Astrocyte (in vitro differentiated cells and primary cell): ENCODE results near the gene DCBLD1. TPM values are rescaled to one million over a fixed set of nuclear protein-coding genes. Genes with fewer than 3 reads are reported as not detected.
A peak's percentile ranks its signal among the peaks of the same experiment; 100 is the strongest.
"Not testable (repeated sequence)": the region's sequence is repeated elsewhere in the genome, so short reads cannot be mapped to it uniquely, and the experiment has no call there.

ENCODE experiments used
- DNase-seq: peaks from one replicate; pipeline ENCODE4 v3.0.0-alpha.2; 2010; ENCODE audit warnings: low read depth
- FAIRE-seq: peaks from 2 replicates; lab custom pipeline; 2011; peaks lifted over from hg19 to GRCh38; lab: Jason Lieb, UNC
- H2AFZ ChIP-seq: 2 replicates; pipeline ENCODE4 v1.6.0; 2012; ENCODE audit warnings: low read depth, low read length, inconsistent platforms
- H3K27ac ChIP-seq: 2 replicates; pipeline ENCODE4 v1.5.1; 2011; ENCODE audit warnings: low read depth, low read length, inconsistent platforms
- H3K27me3 ChIP-seq: 2 replicates; pipeline ENCODE4 v1.6.0; 2011; ENCODE audit warnings: low read length, inconsistent platforms; ENCODE audit not compliant: insufficient read depth
- H3K36me3 ChIP-seq: 2 replicates; pipeline ENCODE4 v1.5.1; 2011; ENCODE audit warnings: low read length, inconsistent platforms; ENCODE audit not compliant: insufficient read depth
- H3K4me1 ChIP-seq: 2 replicates; pipeline ENCODE4 v1.5.1; 2011; ENCODE audit warnings: low read length, inconsistent platforms; ENCODE audit not compliant: insufficient read depth
- H3K4me2 ChIP-seq: 2 replicates; pipeline ENCODE4 v1.6.0; 2012; ENCODE audit warnings: low read length, inconsistent platforms
- H3K4me3 ChIP-seq: 2 replicates; pipeline ENCODE4 v1.5.1; 2011; ENCODE audit warnings: low read depth, mild to moderate bottlenecking, low read length, inconsistent platforms; ENCODE audit not compliant: insufficient read depth
- H3K79me2 ChIP-seq: 2 replicates; pipeline ENCODE4 v1.6.0; 2012; ENCODE audit warnings: mild to moderate bottlenecking, low read length, inconsistent platforms; ENCODE audit not compliant: insufficient read depth
- H3K9ac ChIP-seq: 2 replicates; pipeline ENCODE4 v1.6.0; 2012; ENCODE audit warnings: mild to moderate bottlenecking, low read length, inconsistent platforms
- H3K9me3 ChIP-seq: 2 replicates; pipeline ENCODE4 v1.5.1; 2012; ENCODE audit warnings: low read depth, mild to moderate bottlenecking, low read length, inconsistent platforms; ENCODE audit not compliant: insufficient read depth
- H4K20me1 ChIP-seq: 2 replicates; pipeline ENCODE4 v1.6.0; 2012; ENCODE audit warnings: low read length, inconsistent platforms; ENCODE audit not compliant: insufficient read depth
- H3K27ac Mint-ChIP-seq: one replicate; pipeline ENCODE4 v1.8.0; 2021; ENCODE audit warnings: mild to moderate bottlenecking, mixed read lengths; ENCODE audit not compliant: unreplicated experiment
- H3K27me3 Mint-ChIP-seq: one replicate; pipeline ENCODE4 v1.8.0; 2021; ENCODE audit warnings: low read depth, mixed read lengths; ENCODE audit not compliant: unreplicated experiment
- H3K36me3 Mint-ChIP-seq: one replicate; pipeline ENCODE4 v1.8.0; 2021; ENCODE audit warnings: low read depth, mixed read lengths; ENCODE audit not compliant: unreplicated experiment
- H3K4me1 Mint-ChIP-seq: one replicate; pipeline ENCODE4 v1.8.0; 2021; ENCODE audit warnings: low read depth, mixed read lengths; ENCODE audit not compliant: unreplicated experiment
- H3K4me3 Mint-ChIP-seq: one replicate; pipeline ENCODE4 v1.8.0; 2021; ENCODE audit warnings: mild to moderate bottlenecking, moderate library complexity, mixed read lengths; ENCODE audit not compliant: unreplicated experiment
- H3K9me3 Mint-ChIP-seq: one replicate; pipeline ENCODE4 v1.8.0; 2021; ENCODE audit warnings: mild to moderate bottlenecking, mixed read lengths; ENCODE audit not compliant: unreplicated experiment
- EZH2 ChIP-seq: IDR thresholded peaks from 2 replicates; pipeline ENCODE4 v1.6.1; 2012; ENCODE audit warnings: mild to moderate bottlenecking, low read length, inconsistent platforms; ENCODE audit not compliant: insufficient read depth
- total RNA-seq: library from RNA; stranded (reverse); gene quantifications from 2 replicates; pipeline ENCODE4 v1.2.1, GENCODE V29; 2021
- TF ChIP-seq, protein P1 (sequence below): IDR thresholded peaks from 2 replicates; pipeline ENCODE4 v1.5.1; 2011; ENCODE audit warnings: low read depth, mild to moderate bottlenecking, inconsistent platforms, low read length, moderate library complexity; ENCODE audit not compliant: insufficient read depth

Gene DCBLD1
- total RNA-seq, 1 donor from 2014 or later, result 36.8 TPM

DNA sequence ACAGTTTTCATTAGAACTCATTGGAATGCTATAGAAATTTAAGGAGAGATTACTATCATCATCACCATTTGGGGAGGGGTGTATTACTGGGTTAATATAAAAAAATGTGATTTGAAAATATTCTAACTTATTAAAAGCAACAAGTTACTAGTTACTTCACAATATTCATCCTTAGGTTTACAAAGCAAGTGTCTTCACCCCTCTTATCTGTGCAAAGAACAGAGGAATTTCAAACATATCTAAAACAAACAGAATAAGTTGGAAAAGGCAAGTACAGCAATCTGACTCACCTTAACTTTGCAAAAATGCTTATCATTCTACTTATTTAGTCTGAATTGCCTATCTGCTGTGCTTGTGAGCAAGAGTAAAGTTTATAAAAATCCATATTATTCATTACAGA lies 32.9 kb downstream of the DCBLD1 start:
- peaks cover 4% of the 10 kb centered on the region for H3K9me3 Mint-ChIP-seq
- Histone ChIP-seq H3K27me3 (no peaks in the 10 kb centered on the region), H3K4me1 (peaks cover 36% of the 10 kb centered on the region), H3K36me3 (peaks cover 18% of the 10 kb centered on the region), H4K20me1 (no peaks in the 10 kb centered on the region), H3K9ac (no peak overlapping the region), H3K27ac (no peak overlapping the region), H3K4me3 (no peak overlapping the region), H3K79me2 (peaks cover 72% of the 10 kb centered on the region), H3K9me3 (no peaks in the 10 kb centered on the region), H3K4me2 (peak overlapping the region; percentile 20), H2AFZ (no peak overlapping the region)
- no peak overlapping the region for H3K4me3 Mint-ChIP-seq
- no peak overlapping the region for H3K27ac Mint-ChIP-seq
- no peaks in the 10 kb centered on the region for H3K27me3 Mint-ChIP-seq
- H3K4me1 Mint-ChIP-seq, result peaks cover 25% of the 10 kb centered on the region
- peaks cover 26% of the 10 kb centered on the region for H3K36me3 Mint-ChIP-seq
- DNase-seq (peak; percentile 56), FAIRE-seq (no peak)
- TF ChIP-seq EZH2, result no peak
- TF ChIP-seq, protein P1, sequence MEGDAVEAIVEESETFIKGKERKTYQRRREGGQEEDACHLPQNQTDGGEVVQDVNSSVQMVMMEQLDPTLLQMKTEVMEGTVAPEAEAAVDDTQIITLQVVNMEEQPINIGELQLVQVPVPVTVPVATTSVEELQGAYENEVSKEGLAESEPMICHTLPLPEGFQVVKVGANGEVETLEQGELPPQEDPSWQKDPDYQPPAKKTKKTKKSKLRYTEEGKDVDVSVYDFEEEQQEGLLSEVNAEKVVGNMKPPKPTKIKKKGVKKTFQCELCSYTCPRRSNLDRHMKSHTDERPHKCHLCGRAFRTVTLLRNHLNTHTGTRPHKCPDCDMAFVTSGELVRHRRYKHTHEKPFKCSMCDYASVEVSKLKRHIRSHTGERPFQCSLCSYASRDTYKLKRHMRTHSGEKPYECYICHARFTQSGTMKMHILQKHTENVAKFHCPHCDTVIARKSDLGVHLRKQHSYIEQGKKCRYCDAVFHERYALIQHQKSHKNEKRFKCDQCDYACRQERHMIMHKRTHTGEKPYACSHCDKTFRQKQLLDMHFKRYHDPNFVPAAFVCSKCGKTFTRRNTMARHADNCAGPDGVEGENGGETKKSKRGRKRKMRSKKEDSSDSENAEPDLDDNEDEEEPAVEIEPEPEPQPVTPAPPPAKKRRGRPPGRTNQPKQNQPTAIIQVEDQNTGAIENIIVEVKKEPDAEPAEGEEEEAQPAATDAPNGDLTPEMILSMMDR, result no peak

DNA sequence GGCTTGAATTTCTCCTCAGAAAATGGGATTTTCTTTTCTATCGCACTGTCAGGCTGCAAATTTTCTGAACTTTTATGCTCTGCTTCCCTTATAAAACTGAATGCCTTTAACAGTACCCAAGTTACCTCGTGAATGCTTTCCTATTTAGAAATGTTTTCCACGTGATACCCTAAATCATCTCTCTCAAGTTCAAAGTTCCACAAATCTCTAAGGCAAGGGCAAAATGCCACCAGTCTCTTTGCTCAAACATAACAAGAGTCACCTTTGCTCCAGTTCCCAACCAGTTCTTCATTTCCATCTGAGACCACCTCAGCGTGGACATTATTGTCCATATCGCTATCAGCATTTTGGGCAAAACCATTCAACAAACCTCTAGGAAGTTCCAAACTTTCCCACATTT lies 35.5 kb downstream of the DCBLD1 start:
- H3K4me3 Mint-ChIP-seq, H2AFZ ChIP-seq, H3K27ac Mint-ChIP-seq, H3K4me3 ChIP-seq, H3K27ac ChIP-seq, H4K20me1 ChIP-seq, DNase-seq, H3K9me3 Mint-ChIP-seq, H3K27me3 ChIP-seq, H3K9ac ChIP-seq, FAIRE-seq, H3K27me3 Mint-ChIP-seq, H3K9me3 ChIP-seq, H3K4me2 ChIP-seq: not testable (repeated sequence)
- Mint-ChIP-seq H3K4me1 (peaks cover 36% of the 10 kb centered on the region), H3K36me3 (peaks cover 18% of the 10 kb centered on the region)
- peaks cover 25% of the 10 kb centered on the region for H3K4me1 ChIP-seq
- H3K36me3 ChIP-seq, result peaks cover 24% of the 10 kb centered on the region
- H3K79me2 ChIP-seq, result peaks cover 72% of the 10 kb centered on the region

DNA sequence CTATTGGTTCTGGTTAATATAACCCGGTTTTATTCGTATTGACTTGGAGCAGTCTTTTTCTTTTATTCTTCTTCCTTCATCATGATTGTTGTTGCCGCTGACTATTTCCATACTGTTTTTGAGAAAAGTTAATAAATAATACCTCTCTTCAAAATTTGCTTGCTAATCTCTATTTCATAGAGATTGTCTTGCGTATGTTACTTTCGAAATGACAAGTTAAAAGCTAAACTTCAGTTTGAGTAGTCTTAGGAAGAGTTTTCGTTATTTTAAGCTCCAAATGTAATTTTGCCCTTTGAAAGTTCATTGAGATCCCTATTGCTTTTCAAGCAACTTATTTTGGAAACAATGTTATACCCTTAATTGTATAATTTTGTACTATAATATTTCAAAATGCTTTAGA lies 36.4 kb downstream of the DCBLD1 start:
- peaks cover 65% of the 10 kb centered on the region for H3K79me2 ChIP-seq
- H3K4me3 Mint-ChIP-seq, result no peak overlapping the region

More for the DNA sequence above, 36.4 kb downstream of the DCBLD1 start:
- Histone ChIP-seq H3K9ac (no peak overlapping the region), H4K20me1 (no peaks in the 10 kb centered on the region), H2AFZ (no peak overlapping the region), H3K27ac (no peak overlapping the region), H3K4me3 (no peak overlapping the region), H3K4me1 (peaks cover 17% of the 10 kb centered on the region), H3K36me3 (peaks cover 33% of the 10 kb centered on the region), H3K4me2 (no peak overlapping the region), H3K27me3 (no peaks in the 10 kb centered on the region), H3K9me3 (no peaks in the 10 kb centered on the region)
- Mint-ChIP-seq H3K9me3 (peaks cover 4% of the 10 kb centered on the region), H3K4me1 (peaks cover 29% of the 10 kb centered on the region), H3K27ac (no peak overlapping the region), H3K27me3 (no peaks in the 10 kb centered on the region), H3K36me3 (peaks cover 20% of the 10 kb centered on the region)
- TF ChIP-seq, protein P1, result no peak
- no peak for TF ChIP-seq EZH2
- DNase-seq, result no peak
- FAIRE-seq, result no peak
